Right atrium auricular region (tissue), 2 donors: ENCODE measurements around the gene SPRED2. TPM values are rescaled to one million over a fixed set of nuclear protein-coding genes. Genes with fewer than 3 reads are reported as not detected.

ENCODE experiments used
- DNase-seq: peaks from one replicate; pipeline ENCODE4 v3.0.0-alpha.2; 2019; ENCODE audit warnings: low spot score
- H3K27ac ChIP-seq, 2 donors: fragments of 200-600 bp; sonication (generic); 1 replicate in 1 of 2; 2 replicates in 1 of 2; pipeline ENCODE4 v1.5.1; 2016 to 2019
- H3K27me3 ChIP-seq, 2 donors: fragments of 200-600 bp; sonication (generic); one replicate each; pipeline versions ENCODE4 v1.5.1 to v1.6.0; 2017 to 2019
- H3K36me3 ChIP-seq: fragments of 200-600 bp; sonication (generic); one replicate; pipeline ENCODE4 v1.5.1; 2016
- H3K4me1 ChIP-seq, 2 donors: fragments of 200-600 bp; sonication (generic); one replicate each; pipeline versions ENCODE4 v1.5.1 to v1.6.0; 2017 to 2019
- H3K4me3 ChIP-seq, 2 donors: fragments of 200-600 bp; sonication (generic); 1 replicate in 1 of 2; 2 replicates in 1 of 2; pipeline ENCODE4 v1.5.1; 2017 to 2019; ENCODE audit warnings: mild to moderate bottlenecking in 1 of 2, moderate library complexity in 1 of 2
- H3K9me3 ChIP-seq, 2 donors: fragments of 200-600 bp; sonication (generic); one replicate each; pipeline ENCODE4 v1.5.1; 2019
- CTCF ChIP-seq, 2 donors: fragments of 200-600 bp; sonication (generic); IDR thresholded peaks; one replicate each; pipeline ENCODE4 v1.5.1; 2019; ENCODE audit warnings: antibody characterized with exemption in 2 of 2
- total RNA-seq, 2 donors: library from RNA; depleted of rRNA; stranded (reverse); fragments of >200 nt; gene quantifications; one replicate each; pipeline ENCODE4 v1.1.0, GENCODE V29; 2016

Gene SPRED2
- total RNA-seq, 2 donors from 2014 or later = 14.7 to 17.3 TPM

GRCh38 chr2:65329525-65329924, 102.9 kb downstream of the SPRED2 start:
- H3K27ac ChIP-seq = no peak overlapping the region
- no peak for TF ChIP-seq CTCF (IDR thresholded peaks at IDR 0.05)
- peaks cover 34% of the 10 kb centered on the region for H3K36me3 ChIP-seq
- H3K4me1 ChIP-seq = no peaks in the 10 kb centered on the region
- no peaks in the 10 kb centered on the region for H3K9me3 ChIP-seq
- DNase-seq = no peak
- H3K27me3 ChIP-seq = no peaks in the 10 kb centered on the region
- no peak overlapping the region for H3K4me3 ChIP-seq

- Histone ChIP-seq H3K4me3 (no peak overlapping the region), H3K27me3 (no peaks in the 10 kb centered on the region), H3K27ac (no peak overlapping the region), H3K36me3 (peaks cover 20% of the 10 kb centered on the region), H3K4me1 (no peaks in the 10 kb centered on the region), H3K9me3 (no peaks in the 10 kb centered on the region)
- TF ChIP-seq CTCF (IDR thresholded peaks at IDR 0.05) = no peak
- DNase-seq = no peak
Measured at GRCh38 chr2:65326276-65326675, 106.1 kb downstream of the SPRED2 start.

GRCh38 chr2:65325066-65325465, 107.3 kb downstream of the SPRED2 start:
- H3K4me3 ChIP-seq = no peak overlapping the region
- H3K4me1 ChIP-seq = no peaks in the 10 kb centered on the region
- no peaks in the 10 kb centered on the region for H3K27me3 ChIP-seq
- H3K9me3 ChIP-seq = no peaks in the 10 kb centered on the region
- no peak overlapping the region for H3K27ac ChIP-seq
- TF ChIP-seq CTCF (IDR thresholded peaks at IDR 0.05) = no peak
- no peak for DNase-seq
- peaks cover 11% of the 10 kb centered on the region for H3K36me3 ChIP-seq

GRCh38 chr2:65320946-65321345, 111.5 kb downstream of the SPRED2 start:
- Histone ChIP-seq H3K4me1 (no peaks in the 10 kb centered on the region), H3K27me3 (no peaks in the 10 kb centered on the region), H3K27ac (no peak overlapping the region), H3K4me3 (no peak overlapping the region), H3K9me3 (no peaks in the 10 kb centered on the region), H3K36me3 (peaks cover 7% of the 10 kb centered on the region)
- TF ChIP-seq CTCF (IDR thresholded peaks at IDR 0.05) = no peak
- no peak for DNase-seq

GRCh38 chr2:65320042-65320725, 112.2 kb downstream of the SPRED2 start:
- DNase-seq = no peak
- Histone ChIP-seq H3K9me3 (no peaks in the 10 kb centered on the region), H3K27me3 (no peaks in the 10 kb centered on the region), H3K4me1 (no peaks in the 10 kb centered on the region), H3K4me3 (no peak overlapping the region), H3K27ac (no peak overlapping the region), H3K36me3 (peaks cover 15% of the 10 kb centered on the region)
- TF ChIP-seq CTCF (IDR thresholded peaks at IDR 0.05) = no peak

- Histone ChIP-seq H3K9me3 (no peaks in the 10 kb centered on the region), H3K27me3 (no peaks in the 10 kb centered on the region), H3K36me3 (peaks cover 20% of the 10 kb centered on the region), H3K4me1 (no peaks in the 10 kb centered on the region), H3K27ac (no peak overlapping the region), H3K4me3 (no peak overlapping the region)
- no peak for TF ChIP-seq CTCF (IDR thresholded peaks at IDR 0.05)
- DNase-seq = no peak
Measured at GRCh38 chr2:65319674-65320041, 112.7 kb downstream of the SPRED2 start.
